Measurements from ENCODE around the gene SEPTIN7. TPM values are rescaled to one million over a fixed set of nuclear protein-coding genes. Genes with fewer than 3 reads are reported as not detected.

Gene SEPTIN7
- total RNA-seq, 1 donor from 2014 or later: 174 TPM

GRCh38 chr7:35801392-35802101 lies 690 bp downstream of the SEPTIN7 start:
- peak overlapping the region; percentile 95 for H3K4me3 Mint-ChIP-seq (ENCODE audit: low read depth)
- DNase-seq (ENCODE audit: low spot score, unreplicated experiment): peak; percentile 54
- H3K4me1 Mint-ChIP-seq (ENCODE audit: low read depth): peaks cover 27% of the 10 kb centered on the region
- peak overlapping the region; percentile 100 for H3K27ac Mint-ChIP-seq
- H3K27me3 Mint-ChIP-seq: no peaks in the 10 kb centered on the region
- H3K36me3 Mint-ChIP-seq (ENCODE audit: insufficient read depth): no peaks in the 10 kb centered on the region
- H3K9me3 Mint-ChIP-seq (ENCODE audit: low read depth): no peaks in the 10 kb centered on the region
- peak; percentile 81 for TF ChIP-seq CTCF (IDR thresholded peaks at IDR 0.05; ENCODE audit: unreplicated experiment)

GRCh38 chr7:35802102-35802466 lies 1.2 kb downstream of the SEPTIN7 start:
- no peaks in the 10 kb centered on the region for H3K36me3 Mint-ChIP-seq (ENCODE audit: insufficient read depth)
- H3K27me3 Mint-ChIP-seq: no peaks in the 10 kb centered on the region
- DNase-seq (ENCODE audit: low spot score, unreplicated experiment): no peak
- no peaks in the 10 kb centered on the region for H3K9me3 Mint-ChIP-seq (ENCODE audit: low read depth)
- TF ChIP-seq CTCF (IDR thresholded peaks at IDR 0.05; ENCODE audit: unreplicated experiment): peak; percentile 1
- peaks cover 28% of the 10 kb centered on the region for H3K4me1 Mint-ChIP-seq (ENCODE audit: low read depth)
- peak overlapping the region; percentile 98 for H3K27ac Mint-ChIP-seq
- peak overlapping the region; percentile 95 for H3K4me3 Mint-ChIP-seq (ENCODE audit: low read depth)

GRCh38 chr7:35802649-35803048 lies 1.8 kb downstream of the SEPTIN7 start:
- peaks cover 28% of the 10 kb centered on the region for H3K4me1 Mint-ChIP-seq (ENCODE audit: low read depth)
- H3K9me3 Mint-ChIP-seq (ENCODE audit: low read depth): no peaks in the 10 kb centered on the region
- no peak for TF ChIP-seq CTCF (IDR thresholded peaks at IDR 0.05; ENCODE audit: unreplicated experiment)
- peak overlapping the region; percentile 98 for H3K27ac Mint-ChIP-seq
- no peak for DNase-seq (ENCODE audit: low spot score, unreplicated experiment)
- H3K4me3 Mint-ChIP-seq (ENCODE audit: low read depth): peak overlapping the region; percentile 95
- no peaks in the 10 kb centered on the region for H3K27me3 Mint-ChIP-seq
- no peaks in the 10 kb centered on the region for H3K36me3 Mint-ChIP-seq (ENCODE audit: insufficient read depth)

- H3K4me3 Mint-ChIP-seq (ENCODE audit: low read depth): no peak overlapping the region
- peak overlapping the region; percentile 50 for H3K27ac Mint-ChIP-seq
- H3K36me3 Mint-ChIP-seq (ENCODE audit: insufficient read depth): peaks cover 5% of the 10 kb centered on the region
- TF ChIP-seq CTCF (IDR thresholded peaks at IDR 0.05; ENCODE audit: unreplicated experiment): no peak
- peaks cover 28% of the 10 kb centered on the region for H3K4me1 Mint-ChIP-seq (ENCODE audit: low read depth)
- H3K27me3 Mint-ChIP-seq: no peaks in the 10 kb centered on the region
- H3K9me3 Mint-ChIP-seq (ENCODE audit: low read depth): peaks cover 4% of the 10 kb centered on the region
- no peak for DNase-seq (ENCODE audit: low spot score, unreplicated experiment)
Observed at GRCh38 chr7:35804231-35804970, 3.5 kb downstream of the SEPTIN7 start.

- no peak for DNase-seq (ENCODE audit: low spot score, unreplicated experiment)
- Mint-ChIP-seq H3K4me3 (ENCODE audit: low read depth) (no peak overlapping the region), H3K36me3 (ENCODE audit: insufficient read depth) (peaks cover 9% of the 10 kb centered on the region), H3K4me1 (ENCODE audit: low read depth) (peaks cover 24% of the 10 kb centered on the region), H3K27ac (no peak overlapping the region), H3K9me3 (ENCODE audit: low read depth) (peaks cover 9% of the 10 kb centered on the region), H3K27me3 (no peaks in the 10 kb centered on the region)
- no peak for TF ChIP-seq CTCF (IDR thresholded peaks at IDR 0.05; ENCODE audit: unreplicated experiment)
Observed at GRCh38 chr7:35805876-35806275, 5.0 kb downstream of the SEPTIN7 start.

All from progenitor cell of endocrine pancreas (in vitro differentiated cells).